ENCODE results near the gene ADAM8. TPM values are rescaled to one million over a fixed set of nuclear protein-coding genes. Genes with fewer than 3 reads are reported as not detected.
"Not testable (repeated sequence)": the region's sequence is repeated elsewhere in the genome, so short reads cannot be mapped to it uniquely, and the experiment has no call there.

ADAM8 gene
- total and polyA plus RNA-seq, 2 donors (not counting 1 experiment from before 2014, with no cell fraction given): 0.23 to 2.0 TPM

DNA sequence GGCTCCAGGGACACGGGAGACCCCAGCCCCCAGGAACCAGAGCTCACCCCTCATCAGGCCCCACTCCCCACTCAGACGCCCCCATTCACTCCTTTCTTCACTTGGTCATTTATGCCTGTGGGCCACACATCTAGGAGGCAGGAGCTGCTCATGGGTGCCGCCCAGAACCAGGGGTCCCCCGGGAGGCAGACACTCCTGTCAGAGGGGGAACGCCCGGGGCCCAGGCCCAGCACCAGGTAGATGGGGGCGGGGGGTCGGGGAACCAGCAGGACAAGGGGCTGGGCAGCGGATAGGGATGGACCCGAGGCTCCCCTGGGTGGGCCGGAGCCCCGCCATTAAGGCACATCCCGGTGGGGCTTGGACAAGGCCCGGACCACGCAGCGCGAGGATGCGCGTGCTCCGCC is 48.2 kb upstream of the ADAM8 start:
- TF ChIP-seq EZH2 (IDR thresholded peaks at IDR 0.05; ENCODE audit: low read length, missing control alignments) (no peak), CTCF (conservative IDR thresholded peaks at IDR 0.05 in 1 of 2, IDR thresholded peaks at IDR 0.05 in 1 of 2; ENCODE audit: low read depth in 1 of 2, low read length in 2 of 2) (no peak)
- Histone ChIP-seq H3K27me3 (ENCODE audit: control insufficient read depth, insufficient read depth, low read length) (peaks cover 13% of the 10 kb centered on the region), H3K4me3 (replicated peaks in 1 of 4; ENCODE audit: control extremely low read depth in 1 of 4, insufficient read depth in 1 of 4, low read depth in 3 of 4, low read length in 4 of 4) (peak overlapping the region in 1 of 4 experiments; percentile 50), H3K4me1 (ENCODE audit: control insufficient read depth, extremely low read depth, insufficient read depth, low read length) (peaks cover 9% of the 10 kb centered on the region), H3K9me3 (ENCODE audit: control insufficient read depth, insufficient read depth, low read depth, low read length) (no peaks in the 10 kb centered on the region), H3K4me2 (ENCODE audit: extremely low read depth, insufficient read depth, low read length) (peak overlapping the region; percentile 51), H2AFZ (ENCODE audit: low read length) (no peak overlapping the region), H3K27ac (ENCODE audit: insufficient read depth, low read length) (no peak overlapping the region), H3K9ac (ENCODE audit: insufficient read depth, low read length) (no peak overlapping the region), H4K20me1 (ENCODE audit: control insufficient read depth, extremely low read depth, insufficient read depth, low read length) (no peaks in the 10 kb centered on the region), H3K36me3 (ENCODE audit: control insufficient read depth, insufficient read depth, low read length) (no peaks in the 10 kb centered on the region), H3K79me2 (ENCODE audit: control insufficient read depth, insufficient read depth, low read length) (no peaks in the 10 kb centered on the region)
- no peak for DNase-seq (ENCODE audit: low read depth in 2 of 2)

DNA sequence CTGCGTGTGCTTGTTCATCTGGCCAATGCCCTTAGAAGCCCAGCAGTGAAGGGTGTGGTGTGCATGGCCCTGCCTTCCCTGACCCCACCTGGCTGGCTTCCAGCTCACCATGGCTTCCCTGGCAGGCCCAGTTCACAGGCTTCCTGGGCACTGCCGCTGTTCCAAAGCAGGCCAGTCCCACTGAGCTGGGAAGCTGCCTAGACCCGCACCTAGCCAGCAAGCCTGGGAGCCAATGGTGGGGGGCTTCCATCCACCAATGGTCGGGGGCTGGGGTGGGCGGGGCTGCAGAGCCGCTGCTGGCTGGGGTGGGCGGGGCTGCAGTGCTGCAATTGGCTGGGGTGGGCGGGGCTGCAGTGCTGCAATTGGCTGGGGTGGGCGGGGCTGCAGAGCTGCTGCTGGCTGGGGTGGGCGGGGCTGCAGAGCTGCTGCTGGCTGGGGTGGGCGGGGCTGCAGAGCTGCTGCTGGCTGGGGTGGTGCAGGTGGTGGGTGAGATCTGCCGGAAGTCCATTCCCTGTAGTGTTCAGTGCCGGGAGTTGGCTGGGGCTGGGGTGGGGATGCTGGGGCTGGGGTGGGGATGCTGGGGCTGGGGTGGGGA is 47.6 kb upstream of the ADAM8 start:
- Histone ChIP-seq H3K27me3 (ENCODE audit: control insufficient read depth, insufficient read depth, low read length) (peaks cover 13% of the 10 kb centered on the region), H2AFZ (ENCODE audit: low read length) (no peak overlapping the region), H3K36me3 (ENCODE audit: control insufficient read depth, insufficient read depth, low read length) (no peaks in the 10 kb centered on the region), H3K4me3 (replicated peaks in 1 of 4; ENCODE audit: control extremely low read depth in 1 of 4, insufficient read depth in 1 of 4, low read depth in 3 of 4, low read length in 4 of 4) (peak overlapping the region in 2 of 4 experiments; percentile 6 to 20), H3K9ac (ENCODE audit: insufficient read depth, low read length) (no peak overlapping the region), H3K9me3 (ENCODE audit: control insufficient read depth, insufficient read depth, low read depth, low read length) (no peaks in the 10 kb centered on the region), H3K27ac (ENCODE audit: insufficient read depth, low read length) (no peak overlapping the region), H3K4me2 (ENCODE audit: extremely low read depth, insufficient read depth, low read length) (peak overlapping the region; percentile 13), H3K79me2 (ENCODE audit: control insufficient read depth, insufficient read depth, low read length) (no peaks in the 10 kb centered on the region), H4K20me1 (ENCODE audit: control insufficient read depth, extremely low read depth, insufficient read depth, low read length) (no peaks in the 10 kb centered on the region), H3K4me1 (ENCODE audit: control insufficient read depth, extremely low read depth, insufficient read depth, low read length) (peaks cover 7% of the 10 kb centered on the region)
- peak; percentile 58 to 82 for DNase-seq (ENCODE audit: low read depth in 2 of 2)
- TF ChIP-seq CTCF (conservative IDR thresholded peaks at IDR 0.05 in 1 of 2, IDR thresholded peaks at IDR 0.05 in 1 of 2; ENCODE audit: low read depth in 1 of 2, low read length in 2 of 2) (no peak), EZH2 (IDR thresholded peaks at IDR 0.05; ENCODE audit: low read length, missing control alignments) (no peak)

DNA sequence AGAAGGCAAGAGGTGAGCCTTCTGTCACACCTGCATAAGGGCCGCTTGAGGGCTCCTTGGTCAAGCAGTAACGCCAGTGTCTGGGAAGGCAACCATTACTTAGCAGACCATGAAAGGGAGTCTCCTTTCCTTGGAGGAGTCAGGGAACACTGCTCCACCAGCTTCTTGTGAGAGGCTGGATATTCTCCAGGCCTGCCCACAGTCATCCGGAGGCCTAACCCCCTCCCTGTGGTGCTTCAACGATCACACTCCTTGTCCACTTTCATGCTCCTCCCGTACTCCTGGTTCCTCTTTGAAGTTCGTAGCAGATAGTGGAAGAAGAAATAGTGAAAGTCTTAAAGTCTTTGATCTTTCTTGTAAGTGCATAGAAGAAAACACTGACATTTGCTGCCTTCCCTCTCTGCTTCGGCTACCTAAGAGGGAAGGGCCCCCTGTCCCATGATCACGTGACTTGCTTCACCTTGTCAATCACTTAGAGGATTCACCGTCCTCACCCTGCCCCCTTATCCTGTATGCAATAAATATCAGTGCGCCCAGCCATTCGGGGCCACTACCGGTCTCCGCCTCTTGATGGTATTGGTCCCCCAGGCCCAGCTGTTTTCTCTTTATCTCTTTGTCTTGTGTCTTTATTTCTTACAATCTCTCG is 45.5 kb upstream of the ADAM8 start:
- H3K79me2 ChIP-seq (ENCODE audit: control insufficient read depth, insufficient read depth, low read length); H2AFZ ChIP-seq (ENCODE audit: low read length); H4K20me1 ChIP-seq (ENCODE audit: control insufficient read depth, extremely low read depth, insufficient read depth, low read length); H3K4me2 ChIP-seq (ENCODE audit: extremely low read depth, insufficient read depth, low read length); H3K9me3 ChIP-seq (ENCODE audit: control insufficient read depth, insufficient read depth, low read depth, low read length); H3K36me3 ChIP-seq (ENCODE audit: control insufficient read depth, insufficient read depth, low read length); H3K27ac ChIP-seq (ENCODE audit: insufficient read depth, low read length); H3K4me1 ChIP-seq (ENCODE audit: control insufficient read depth, extremely low read depth, insufficient read depth, low read length); H3K9ac ChIP-seq (ENCODE audit: insufficient read depth, low read length); DNase-seq (ENCODE audit: low read depth in 2 of 2); H3K4me3 ChIP-seq (replicated peaks in 1 of 4; ENCODE audit: control extremely low read depth in 1 of 4, insufficient read depth in 1 of 4, low read depth in 3 of 4, low read length in 4 of 4): not testable (repeated sequence)
- H3K27me3 ChIP-seq (ENCODE audit: control insufficient read depth, insufficient read depth, low read length): peaks cover 13% of the 10 kb centered on the region

DNA sequence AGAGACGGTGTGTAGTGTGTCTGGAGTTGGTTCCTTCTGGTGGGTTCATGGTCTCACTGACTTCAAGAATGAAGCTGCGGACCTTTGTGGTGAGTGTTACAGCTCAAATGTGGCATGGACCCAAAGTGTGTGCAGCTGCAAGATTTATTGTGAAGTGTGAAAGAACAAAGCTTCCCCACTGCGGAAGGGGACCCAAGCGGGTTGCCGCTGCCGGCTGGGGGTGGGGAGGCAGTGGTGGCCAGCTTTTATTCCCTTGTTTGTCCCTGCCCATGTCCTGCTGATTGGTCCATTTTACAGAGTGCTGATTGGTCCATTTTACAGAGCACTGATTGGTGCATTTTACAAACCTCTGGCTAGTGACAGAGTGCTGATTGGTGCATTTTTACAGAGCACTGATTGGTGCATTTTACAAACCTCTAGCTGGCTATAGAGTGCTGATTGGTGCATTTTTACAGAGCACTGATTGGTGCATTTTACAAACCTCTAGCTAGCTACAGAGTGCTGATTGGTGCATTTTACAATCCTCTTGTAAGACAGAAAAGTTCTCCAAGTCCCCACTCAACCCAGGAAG is 44.3 kb upstream of the ADAM8 start:
- H3K27ac ChIP-seq (ENCODE audit: insufficient read depth, low read length); DNase-seq (ENCODE audit: low read depth in 2 of 2); H3K27me3 ChIP-seq (ENCODE audit: control insufficient read depth, insufficient read depth, low read length); H3K9me3 ChIP-seq (ENCODE audit: control insufficient read depth, insufficient read depth, low read depth, low read length); H3K4me1 ChIP-seq (ENCODE audit: control insufficient read depth, extremely low read depth, insufficient read depth, low read length); H2AFZ ChIP-seq (ENCODE audit: low read length); H3K79me2 ChIP-seq (ENCODE audit: control insufficient read depth, insufficient read depth, low read length); H3K4me3 ChIP-seq (replicated peaks in 1 of 4; ENCODE audit: control extremely low read depth in 1 of 4, insufficient read depth in 1 of 4, low read depth in 3 of 4, low read length in 4 of 4); H3K4me2 ChIP-seq (ENCODE audit: extremely low read depth, insufficient read depth, low read length); H3K9ac ChIP-seq (ENCODE audit: insufficient read depth, low read length); H4K20me1 ChIP-seq (ENCODE audit: control insufficient read depth, extremely low read depth, insufficient read depth, low read length); H3K36me3 ChIP-seq (ENCODE audit: control insufficient read depth, insufficient read depth, low read length): not testable (repeated sequence)
